Endothelial cell of umbilical vein (primary cell): Measurements from ENCODE around the gene TATDN3. TPM values are rescaled to one million over a fixed set of nuclear protein-coding genes. Genes with fewer than 3 reads are reported as not detected.

Source experiments
- BruUV-seq: library from RNA; stranded (reverse); fragments of 400-500 nt; replicated peaks from 2 replicates; lab custom pipeline; 2021; lab: Mats Ljungman, UMichigan
- CTCF ChIA-PET: fragments of 300-600, 350-600 bp; sonication (Branson Sonifier 250); formaldehyde crosslinking; loops from one replicate; lab custom pipeline; 2021; ENCODE audit warnings: antibody characterized with exemption, inconsistent platforms; lab: Charles Lee
- POLR2A ChIA-PET: fragments of 300-600, 350-600 bp; sonication (Branson Sonifier 250); formaldehyde crosslinking; loops from one replicate; lab custom pipeline; 2021; ENCODE audit warnings: antibody characterized with exemption, inconsistent platforms; lab: Charles Lee
- DNase-seq: peaks from one replicate; pipeline ENCODE4 v3.0.0-alpha.2; 2011; ENCODE audit warnings: low read depth, low spot score
- FAIRE-seq: peaks from 2 replicates; lab custom pipeline; 2011; peaks lifted over from hg19 to GRCh38; lab: Jason Lieb, UNC
- H2AFZ ChIP-seq: 2 replicates; pipeline ENCODE4 v1.6.0; 2012; ENCODE audit warnings: low read depth, low read length, control low read depth, inconsistent platforms
- H3K27ac ChIP-seq: 2 replicates; pipeline ENCODE4 v1.5.1; 2011; ENCODE audit warnings: low read depth, mild to moderate bottlenecking, control low read depth, low read length, moderate library complexity; ENCODE audit not compliant: insufficient read depth
- H3K27me3 ChIP-seq, 2 experiments: 2 replicates each; pipeline versions ENCODE4 v1.6.0 to v1.6.1; 2011; ENCODE audit warnings: low read length in 2 of 2, mixed read lengths in 1 of 2; ENCODE audit not compliant: control insufficient read depth in 2 of 2, insufficient read depth in 2 of 2
- H3K36me3 ChIP-seq, 2 experiments: 2 replicates in 1 of 2; 3 replicates in 1 of 2; pipeline ENCODE4 v1.5.1; 2011; ENCODE audit warnings: low read length in 2 of 2, mild to moderate bottlenecking in 1 of 2, moderate library complexity in 1 of 2; ENCODE audit not compliant: control insufficient read depth in 2 of 2, insufficient read depth in 2 of 2; ENCODE audit errors: extremely low read depth in 1 of 2
- H3K4me1 ChIP-seq: 3 replicates; pipeline ENCODE4 v1.5.1; 2011; ENCODE audit warnings: mild to moderate bottlenecking, low read length; ENCODE audit not compliant: control insufficient read depth, insufficient read depth; ENCODE audit errors: extremely low read depth
- H3K4me2 ChIP-seq: 2 replicates; pipeline ENCODE4 v1.6.1; 2011; ENCODE audit warnings: low read length, control low read depth, mixed read lengths; ENCODE audit not compliant: insufficient read depth
- H3K4me3 ChIP-seq, 3 experiments: fragments of 200-600 bp in 1 of 3; sonication (generic), shearing (Covaris generic) in 1 of 3; replicated peaks in 1 of 3; 2 replicates each; pipeline ENCODE4 v1.5.1; 2011 to 2016; ENCODE audit warnings: control low read depth in 3 of 3, low read length in 3 of 3, mild to moderate bottlenecking in 2 of 3, inconsistent platforms in 1 of 3, low read depth in 1 of 3, moderate library complexity in 1 of 3; ENCODE audit not compliant: insufficient read depth in 1 of 3
- H3K79me2 ChIP-seq: 2 replicates; pipeline ENCODE4 v1.6.0; 2012; ENCODE audit warnings: low read length, inconsistent platforms; ENCODE audit not compliant: control insufficient read depth, insufficient read depth
- H3K9ac ChIP-seq: replicated peaks from 2 replicates; pipeline ENCODE3; 2011; ENCODE audit warnings: low read length, control low read depth; ENCODE audit not compliant: insufficient read depth; ENCODE audit errors: extremely low read depth
- H3K9me1 ChIP-seq: replicated peaks from 3 replicates; pipeline ENCODE4 v1.6.0; 2011; ENCODE audit warnings: mild to moderate bottlenecking, low read length; ENCODE audit not compliant: control insufficient read depth, insufficient read depth; ENCODE audit errors: extremely low read depth
- H3K9me3 ChIP-seq: replicated peaks from 2 replicates; pipeline ENCODE4 v1.5.1; 2012; ENCODE audit warnings: low read length, inconsistent platforms; ENCODE audit not compliant: control insufficient read depth, insufficient read depth
- H4K20me1 ChIP-seq: replicated peaks from 2 replicates; pipeline ENCODE3; 2011; ENCODE audit warnings: mild to moderate bottlenecking, low read length; ENCODE audit not compliant: control insufficient read depth, insufficient read depth; ENCODE audit errors: extremely low read depth
- EZH2 ChIP-seq: IDR thresholded peaks from 2 replicates; pipeline ENCODE4 v1.6.1; 2012; ENCODE audit warnings: borderline replicate concordance, low read depth, mild to moderate bottlenecking, moderate library complexity, low read length, inconsistent platforms; ENCODE audit not compliant: severe bottlenecking
- FOS ChIP-seq: IDR thresholded peaks from 2 replicates; pipeline ENCODE4 v1.6.1; 2011; ENCODE audit warnings: mild to moderate bottlenecking, low read length, moderate library complexity, borderline replicate concordance; ENCODE audit not compliant: insufficient read depth
- GATA2 ChIP-seq: IDR thresholded peaks from 2 replicates; pipeline ENCODE4 v1.7.0; 2011; ENCODE audit warnings: low read depth, mild to moderate bottlenecking, moderate library complexity, mixed read lengths, low read length; ENCODE audit not compliant: insufficient read length, insufficient read depth
- JUN ChIP-seq: IDR thresholded peaks from 2 replicates; pipeline ENCODE4 v1.6.1; 2011; ENCODE audit warnings: borderline replicate concordance, low read depth; ENCODE audit not compliant: insufficient read length, insufficient read depth
- MYC ChIP-seq: IDR thresholded peaks from one replicate; pipeline ENCODE4 v1.6.1; 2011; ENCODE audit warnings: mild to moderate bottlenecking, low read depth, low read length
- POLR2A ChIP-seq: IDR thresholded peaks from 2 replicates; pipeline ENCODE4 v1.6.1; 2012; ENCODE audit warnings: low read depth, mild to moderate bottlenecking, control low read depth, low read length
- POLR2AphosphoS5 ChIP-seq: IDR thresholded peaks from 2 replicates; pipeline ENCODE4 v1.6.1; 2012; ENCODE audit warnings: low read depth, mild to moderate bottlenecking, control low read depth, low read length, moderate library complexity; ENCODE audit not compliant: insufficient read depth
- dilution Hi-C: fragments of 300-500 bp; cut with MboI; formaldehyde crosslinking; loops from one replicate; pipeline ENCODE4 v1.15.0; 2019; ENCODE audit warnings: low sequenced_read_pairs; ENCODE audit not compliant: extremely low pct_ligation_motif_present
- intact Hi-C: fragments of 100-400 bp; cut with micrococcal nuclease; formaldehyde crosslinking; loops from one replicate; pipeline ENCODE4 v1.10.0; 2022
- polyA plus RNA-seq, 4 experiments: library from polyadenylated mRNA; depleted of rRNA in 3 of 4; stranded (reverse) in 3 of 4; unstranded in 1 of 4; fragments of >200 nt; gene quantifications; 2 replicates each; pipeline versions ENCODE4 v1.2.1 to v1.2.3, GENCODE V29; 2011 to 2012; ENCODE audit warnings: missing spikeins in 1 of 4
- total RNA-seq: library from RNA; stranded (reverse); gene quantifications from 2 replicates; pipeline ENCODE4 v1.2.3, GENCODE V29; 2021
- TF ChIP-seq, protein P1 (sequence below), 2 donors: IDR thresholded peaks; 1 replicate in 1 of 2; 2 replicates in 1 of 2; pipeline ENCODE4 v1.5.1; 2011; ENCODE audit warnings: low read length in 2 of 2, mild to moderate bottlenecking in 2 of 2, moderate library complexity in 2 of 2, control low read depth in 1 of 2, inconsistent platforms in 1 of 2, low read depth in 1 of 2; ENCODE audit not compliant: insufficient read depth in 1 of 2; ENCODE audit errors: extremely low read depth in 1 of 2
- TF ChIP-seq, protein P2 (sequence below): IDR thresholded peaks from 2 replicates; pipeline ENCODE4 v1.6.1; 2011; ENCODE audit not compliant: insufficient read depth, insufficient read length

The TATDN3 gene
- total and polyA plus RNA-seq, 2 donors (not counting 3 experiments of a cell fraction or from before 2014, with no cell fraction given), result 4.3 to 8.0 TPM

DNA sequence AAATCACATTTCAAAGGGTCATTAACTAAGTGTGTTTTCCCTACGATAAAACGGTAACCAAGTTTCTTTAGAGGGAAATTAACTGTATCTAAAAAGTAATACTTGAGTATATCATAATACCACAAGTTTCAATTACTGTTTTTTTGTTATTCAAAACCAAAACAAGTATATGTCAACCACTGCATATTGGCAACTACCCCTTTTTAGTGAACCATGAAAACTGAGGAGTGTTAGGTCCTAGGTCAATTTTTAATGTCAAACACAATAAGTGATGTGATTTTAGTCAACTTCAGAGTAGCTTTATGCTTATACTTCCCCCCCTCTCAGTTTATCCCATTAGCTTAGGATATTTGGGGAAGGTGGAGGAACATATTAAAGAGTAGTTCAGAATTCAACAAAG is 10.5 kb upstream of the TATDN3 start:
- DNase-seq (no peak), FAIRE-seq (no peak)
- Histone ChIP-seq H3K27me3 (no peaks in the 10 kb centered on the region), H3K27ac (no peak overlapping the region), H3K9me1 (no peaks in the 10 kb centered on the region), H3K4me3 (no peak overlapping the region), H2AFZ (no peak overlapping the region), H3K9ac (no peak overlapping the region), H3K9me3 (no peaks in the 10 kb centered on the region), H3K4me1 (peaks cover 15% of the 10 kb centered on the region), H3K79me2 (no peaks in the 10 kb centered on the region), H3K36me3 (peaks cover 0 to 6% of the 10 kb centered on the region in 2 experiments), H4K20me1 (no peaks in the 10 kb centered on the region), H3K4me2 (no peak overlapping the region)
- intact Hi-C loops, result no loop called here
- dilution Hi-C loops, result no loop called here
- POLR2A ChIA-PET, result no interaction called here
- CTCF ChIA-PET, result interaction anchor here (0.7 to 3.4 kb wide), 9 partner anchors 12 to 331 kb away, joined by 3 to 31 read pairs (median 3); no protein-coding TSS in a partner anchor
- no peak for TF ChIP-seq GATA2
- TF ChIP-seq FOS, result no peak
- no peak for TF ChIP-seq EZH2
- TF ChIP-seq, protein P1, sequence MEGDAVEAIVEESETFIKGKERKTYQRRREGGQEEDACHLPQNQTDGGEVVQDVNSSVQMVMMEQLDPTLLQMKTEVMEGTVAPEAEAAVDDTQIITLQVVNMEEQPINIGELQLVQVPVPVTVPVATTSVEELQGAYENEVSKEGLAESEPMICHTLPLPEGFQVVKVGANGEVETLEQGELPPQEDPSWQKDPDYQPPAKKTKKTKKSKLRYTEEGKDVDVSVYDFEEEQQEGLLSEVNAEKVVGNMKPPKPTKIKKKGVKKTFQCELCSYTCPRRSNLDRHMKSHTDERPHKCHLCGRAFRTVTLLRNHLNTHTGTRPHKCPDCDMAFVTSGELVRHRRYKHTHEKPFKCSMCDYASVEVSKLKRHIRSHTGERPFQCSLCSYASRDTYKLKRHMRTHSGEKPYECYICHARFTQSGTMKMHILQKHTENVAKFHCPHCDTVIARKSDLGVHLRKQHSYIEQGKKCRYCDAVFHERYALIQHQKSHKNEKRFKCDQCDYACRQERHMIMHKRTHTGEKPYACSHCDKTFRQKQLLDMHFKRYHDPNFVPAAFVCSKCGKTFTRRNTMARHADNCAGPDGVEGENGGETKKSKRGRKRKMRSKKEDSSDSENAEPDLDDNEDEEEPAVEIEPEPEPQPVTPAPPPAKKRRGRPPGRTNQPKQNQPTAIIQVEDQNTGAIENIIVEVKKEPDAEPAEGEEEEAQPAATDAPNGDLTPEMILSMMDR (IDR thresholded peaks at IDR 0.05; ENCODE audit: extremely low read depth in 1 of 2, insufficient read depth in 1 of 2, low read depth in 1 of 2, low read length in 2 of 2), result no peak
- TF ChIP-seq POLR2AphosphoS5, result no peak
- no peak for TF ChIP-seq POLR2A
- no peak for TF ChIP-seq MYC
- TF ChIP-seq, protein P2, sequence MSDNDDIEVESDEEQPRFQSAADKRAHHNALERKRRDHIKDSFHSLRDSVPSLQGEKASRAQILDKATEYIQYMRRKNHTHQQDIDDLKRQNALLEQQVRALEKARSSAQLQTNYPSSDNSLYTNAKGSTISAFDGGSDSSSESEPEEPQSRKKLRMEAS, result no peak
- no peak for TF ChIP-seq JUN
- BruUV-seq, result no TSS peak
